NOMO-1 treated with dmso at 0.1 percent for 144 hours (cell line): ENCODE results near the gene EPAS1.

Source experiments
- DNase-seq: peaks from one replicate; lab custom pipeline; 2025; ENCODE audit not compliant: unreplicated experiment; lab: John Stamatoyannopoulos, UW

Gene EPAS1

DNA sequence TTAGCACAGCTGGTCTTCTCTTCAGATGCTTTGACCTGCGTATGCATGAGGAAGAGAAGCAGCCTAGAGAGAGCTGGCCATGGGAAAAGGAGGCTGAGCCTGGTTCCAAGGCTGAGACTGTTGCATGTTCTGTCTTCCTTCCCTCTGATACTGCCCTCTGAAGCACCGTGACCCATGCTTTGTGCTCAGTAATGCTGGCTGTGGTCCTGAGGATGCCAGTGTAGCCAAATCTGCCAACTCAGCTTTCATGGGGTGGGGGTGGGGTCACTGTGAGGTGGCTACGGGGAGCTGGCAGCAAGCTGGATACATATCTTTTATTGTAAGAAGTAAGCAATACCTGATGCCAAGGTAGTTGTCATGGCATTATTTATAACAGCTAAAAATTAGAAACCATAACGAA lies 41.5 kb downstream of the EPAS1 start:
- no peak for DNase-seq

DNA sequence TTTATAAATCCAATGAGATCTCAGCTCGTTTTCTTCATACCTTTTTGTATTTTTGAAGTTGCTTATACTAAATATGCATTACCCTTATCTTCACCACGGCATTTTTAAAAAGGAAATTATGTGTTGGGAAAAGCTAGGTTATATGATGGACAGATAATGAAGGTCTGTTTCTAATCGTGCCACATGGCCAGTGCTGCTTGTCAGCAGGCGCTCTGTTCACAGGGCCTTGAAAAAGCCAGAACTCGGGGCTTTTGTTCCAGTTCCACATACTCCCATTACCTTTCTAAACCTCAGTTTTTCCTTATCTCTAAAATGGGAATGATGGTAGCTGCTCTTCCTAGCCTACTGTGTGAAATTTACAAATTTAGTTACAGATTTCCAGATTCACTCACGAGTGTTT lies 42.0 kb downstream of the EPAS1 start:
- DNase-seq, result no peak

DNA sequence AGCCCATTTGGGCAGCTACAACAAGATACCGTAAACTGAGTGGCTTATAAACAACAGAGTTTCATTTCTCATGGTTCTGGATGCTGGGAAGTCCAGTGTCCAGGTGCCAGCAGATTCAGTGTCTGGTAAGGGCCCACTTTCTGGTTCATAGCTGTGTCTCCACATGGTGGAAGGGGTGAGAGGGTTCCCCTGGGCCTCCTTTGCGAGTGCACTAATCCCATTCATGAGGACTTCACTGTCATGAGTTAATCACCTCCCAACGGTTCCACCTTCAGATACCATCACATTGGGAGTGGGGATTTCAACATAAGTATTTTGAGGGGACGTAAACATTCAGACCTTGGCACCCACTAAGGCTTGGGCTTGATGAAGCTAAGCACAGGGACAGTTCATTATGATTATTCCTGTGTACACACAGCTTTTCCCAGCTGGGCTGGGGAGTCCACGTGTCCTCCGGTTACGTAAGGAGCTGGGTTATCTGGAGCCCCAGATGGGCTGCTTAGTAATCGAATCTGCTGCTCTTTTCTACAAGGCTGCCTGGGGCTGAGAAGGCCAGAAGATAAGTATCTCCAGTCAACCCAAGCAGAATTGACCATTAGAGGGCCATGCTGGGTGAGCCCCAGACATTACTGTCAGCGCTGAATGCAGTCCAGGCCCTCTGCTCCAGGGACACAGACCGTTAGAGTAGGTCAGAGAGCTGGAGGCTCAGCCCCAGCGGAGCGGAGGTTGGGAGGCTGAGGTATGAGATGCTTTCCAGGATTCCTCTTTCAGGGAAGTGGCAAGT lies 42.7 kb downstream of the EPAS1 start:
- no peak for DNase-seq

DNA sequence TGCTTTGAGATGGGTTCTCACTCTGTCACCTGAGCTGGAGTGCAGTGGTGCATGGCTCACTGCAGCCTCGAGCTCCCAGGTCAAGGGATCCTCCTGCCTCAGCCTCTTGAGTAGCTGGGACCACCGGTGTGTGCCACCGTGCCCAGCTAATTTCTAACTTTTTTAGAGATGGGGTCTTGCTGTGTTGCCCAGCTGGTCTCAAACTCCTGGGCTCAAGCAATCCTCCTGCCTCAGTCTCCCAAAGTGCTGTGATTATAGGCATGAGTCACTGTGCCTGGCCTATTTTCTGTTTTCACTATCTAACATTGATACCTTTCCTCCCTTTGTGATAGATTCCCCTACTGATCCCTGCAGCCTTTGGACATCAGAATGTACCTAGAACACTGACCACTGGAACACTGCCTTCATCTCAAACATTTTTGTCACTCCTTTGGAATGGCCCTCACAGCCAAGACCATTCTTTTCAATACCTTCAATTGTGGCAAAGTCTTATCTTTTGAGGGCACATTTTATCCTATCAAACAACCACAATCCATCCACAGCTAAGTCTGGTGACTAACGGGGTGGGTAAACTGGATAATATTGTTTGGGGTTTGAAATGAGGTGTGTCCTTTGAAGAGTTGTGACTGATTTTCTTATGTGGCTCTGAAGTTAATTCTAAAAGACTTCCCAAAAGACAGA lies 43.7 kb downstream of the EPAS1 start:
- DNase-seq, result no peak

DNA sequence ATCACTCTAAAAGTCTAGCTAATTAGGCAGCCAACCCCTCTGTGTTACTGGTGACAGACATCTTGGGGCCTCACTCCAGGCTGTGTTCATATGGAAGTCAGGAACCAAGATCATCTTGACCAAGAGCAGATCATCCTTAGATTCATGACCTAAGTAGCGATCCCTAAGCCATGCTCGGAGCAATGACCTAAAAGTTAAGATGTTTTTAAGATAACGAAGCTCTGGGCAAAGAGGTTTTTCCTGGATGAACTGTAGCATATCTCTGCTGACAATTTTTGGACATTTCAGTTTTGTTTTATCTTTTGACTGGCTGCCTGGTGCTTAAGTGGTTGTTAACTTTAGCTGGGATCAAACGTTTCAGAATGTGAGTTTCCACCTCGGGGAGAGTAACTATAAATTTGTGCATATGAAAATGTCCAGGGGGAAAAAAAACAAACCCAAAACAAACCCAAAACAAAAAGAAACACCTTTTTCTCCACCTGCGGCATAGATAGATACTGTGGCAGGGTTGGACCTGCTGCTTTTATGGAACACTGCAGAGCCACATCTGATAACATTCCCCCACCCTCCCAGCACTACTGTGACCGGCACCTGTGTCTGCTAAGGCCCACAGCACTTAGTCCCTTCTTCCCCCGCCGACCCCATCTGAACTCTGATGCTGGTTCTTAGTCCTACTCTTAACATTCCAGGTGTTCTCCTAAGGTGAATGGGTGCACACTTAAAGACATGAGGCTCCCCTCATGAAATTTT lies 45.5 kb downstream of the EPAS1 start:
- DNase-seq, result no peak

DNA sequence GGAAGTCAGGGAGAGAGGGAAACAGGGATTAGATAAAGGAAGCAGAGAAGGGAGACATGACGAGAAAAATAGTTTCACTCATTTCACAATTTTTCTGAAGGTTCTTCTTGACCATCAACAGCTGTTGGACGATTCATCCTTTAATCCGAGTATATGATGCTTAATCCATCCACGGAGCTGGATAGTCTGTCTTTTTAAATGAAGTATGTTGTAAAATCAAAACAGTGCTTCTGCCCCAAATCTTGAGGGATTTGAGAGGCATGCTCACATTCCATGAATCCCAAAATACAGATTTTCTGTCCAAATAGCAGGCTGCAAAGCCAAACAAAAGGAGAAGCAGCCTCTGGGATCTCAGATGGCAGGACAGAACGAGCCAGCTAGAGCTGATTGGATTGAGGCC lies 47.5 kb downstream of the EPAS1 start:
- DNase-seq, result no peak

DNA sequence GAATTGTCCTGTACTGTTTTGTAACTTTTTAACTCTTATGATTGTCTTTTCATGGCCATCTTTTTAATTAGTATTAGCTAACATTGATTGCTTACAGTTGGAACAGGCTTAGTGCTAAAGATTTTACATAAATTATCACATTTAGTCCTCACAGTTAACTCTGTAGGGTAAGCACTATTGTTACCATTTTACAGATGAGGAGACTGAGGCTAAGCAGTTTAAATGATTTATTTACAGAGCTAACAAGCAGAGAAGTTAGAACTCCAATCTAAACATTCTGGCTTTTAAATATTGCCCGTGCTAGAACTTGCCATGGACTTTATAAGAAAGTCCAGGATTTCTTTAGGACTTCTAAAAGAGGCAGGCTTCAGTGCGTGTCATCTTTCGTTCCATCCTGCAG lies 48.6 kb downstream of the EPAS1 start:
- DNase-seq, result no peak

DNA sequence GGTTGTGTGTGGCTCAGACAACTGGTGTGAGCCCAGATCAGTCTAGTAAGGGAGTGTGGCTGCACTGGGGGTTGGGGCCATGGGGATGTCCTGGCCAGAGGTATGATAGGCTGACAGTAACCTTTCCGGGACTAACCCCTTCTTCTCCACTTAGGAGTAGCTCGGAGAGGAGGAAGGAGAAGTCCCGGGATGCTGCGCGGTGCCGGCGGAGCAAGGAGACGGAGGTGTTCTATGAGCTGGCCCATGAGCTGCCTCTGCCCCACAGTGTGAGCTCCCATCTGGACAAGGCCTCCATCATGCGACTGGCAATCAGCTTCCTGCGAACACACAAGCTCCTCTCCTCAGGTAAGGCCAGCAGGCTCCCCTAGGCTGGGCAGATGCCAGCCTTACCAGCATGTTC lies 49.5 kb downstream of the EPAS1 start:
- DNase-seq, result no peak

DNA sequence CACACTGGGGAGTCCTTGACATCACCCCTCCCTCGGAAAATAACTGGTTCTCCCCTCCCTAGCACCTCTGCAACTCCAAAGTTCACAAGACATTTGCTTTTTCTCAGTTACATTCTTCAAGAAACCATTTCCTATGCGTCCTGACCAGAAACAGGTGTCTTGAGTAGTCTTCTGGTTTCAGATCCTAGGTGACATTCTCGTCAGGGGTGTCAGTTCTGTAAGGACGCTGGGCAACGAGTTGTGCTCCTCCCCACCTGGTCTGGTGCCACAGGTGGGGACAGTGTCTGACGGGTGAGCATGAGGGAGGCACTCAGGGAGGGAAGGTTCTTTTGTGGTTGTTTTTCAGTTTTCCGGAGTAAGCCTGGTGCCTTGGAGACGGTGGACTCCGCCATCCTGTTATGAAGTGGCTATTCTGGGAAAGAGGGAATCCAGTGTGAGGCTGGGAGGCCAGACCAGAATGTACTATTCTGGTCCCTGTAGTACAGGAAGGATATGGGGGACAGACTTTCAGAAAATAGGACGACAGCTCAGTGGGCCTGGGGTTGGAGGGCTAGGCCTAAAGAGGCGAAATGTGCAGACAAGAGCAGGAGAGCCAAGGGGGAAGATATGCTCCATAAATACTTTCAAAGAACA lies 50.6 kb downstream of the EPAS1 start:
- no peak for DNase-seq

DNA sequence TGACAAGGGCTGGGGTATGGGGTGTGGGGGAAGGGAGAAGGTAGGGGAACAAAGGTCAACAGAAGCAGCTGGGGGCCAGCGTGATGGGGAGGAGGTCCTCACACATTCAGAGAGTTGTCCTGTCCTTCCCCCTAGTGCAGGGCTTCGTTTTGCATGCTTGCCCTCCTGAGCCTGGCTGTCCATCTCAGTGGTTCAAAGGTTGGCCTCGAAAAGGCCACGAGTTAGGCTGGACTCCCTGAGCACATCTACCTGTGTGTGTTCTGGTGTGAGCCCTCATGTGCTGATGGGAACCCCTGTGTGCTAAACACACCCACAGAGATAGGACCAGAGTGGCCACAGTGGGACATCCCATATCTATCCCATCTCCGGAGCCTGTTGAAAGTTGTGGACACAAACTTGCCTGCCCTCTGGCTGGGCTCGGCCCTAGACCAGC lies 51.9 kb downstream of the EPAS1 start:
- DNase-seq, result no peak

DNA sequence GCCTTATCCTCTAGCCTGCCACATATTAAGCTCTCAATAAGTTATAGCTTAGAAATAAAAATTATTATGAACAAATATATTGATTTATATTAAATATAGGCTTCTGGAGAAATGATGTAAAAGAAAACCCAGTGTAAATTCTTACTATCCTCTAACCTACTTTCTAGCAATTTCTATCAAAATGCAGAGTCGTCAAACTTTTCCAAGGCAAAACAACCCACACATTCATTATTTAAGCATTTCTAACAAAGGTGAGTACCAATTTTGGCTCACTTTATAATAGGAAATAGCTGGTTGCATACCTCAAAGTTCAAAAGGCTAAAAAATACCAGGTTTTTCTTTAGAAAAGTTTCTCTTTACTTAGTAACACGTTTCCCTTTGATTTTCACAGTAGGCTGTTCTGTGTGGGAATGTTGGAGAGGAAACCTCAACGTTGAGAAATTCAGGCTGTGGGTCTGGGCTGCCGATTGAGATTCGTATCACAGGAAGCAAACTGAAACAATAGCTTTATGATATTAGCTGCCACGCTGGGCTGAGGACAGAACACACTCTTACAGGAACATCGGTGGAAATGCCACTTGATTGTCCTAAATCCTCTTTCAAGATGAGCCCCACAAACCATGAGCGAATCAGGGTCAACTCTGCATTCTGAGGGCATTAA lies 53.0 kb downstream of the EPAS1 start:
- no peak for DNase-seq

DNA sequence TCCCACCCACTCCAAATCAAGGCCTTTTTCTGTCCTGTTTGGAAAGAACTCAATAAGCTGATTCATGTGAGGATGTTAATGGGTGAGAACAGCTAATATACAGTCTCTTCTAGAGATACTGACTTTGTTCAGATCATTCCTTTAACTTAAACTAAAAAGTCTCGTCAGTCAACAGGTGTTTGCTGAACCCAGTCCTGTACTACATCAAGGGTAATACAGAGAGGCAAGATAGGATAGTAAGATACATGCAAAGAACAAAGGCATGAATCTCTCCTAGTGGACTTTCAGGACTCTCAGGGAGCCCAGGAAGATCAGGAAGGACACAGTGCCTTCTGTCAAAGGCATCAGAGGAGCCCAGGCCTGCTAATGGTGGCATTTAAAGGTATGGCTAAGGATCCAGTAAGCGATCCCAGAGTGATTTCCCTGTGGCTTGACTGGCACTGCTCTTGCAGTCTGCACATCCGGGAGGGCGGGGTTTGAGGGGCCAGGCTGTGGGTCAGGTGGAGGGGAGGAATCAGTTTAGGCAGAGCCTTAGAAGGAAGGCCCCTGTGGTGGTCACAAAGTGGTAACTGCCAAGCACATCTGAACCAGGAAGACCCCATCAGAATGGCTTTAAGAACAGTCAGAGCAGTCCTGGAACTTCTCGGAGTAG lies 54.0 kb downstream of the EPAS1 start:
- no peak for DNase-seq

DNA sequence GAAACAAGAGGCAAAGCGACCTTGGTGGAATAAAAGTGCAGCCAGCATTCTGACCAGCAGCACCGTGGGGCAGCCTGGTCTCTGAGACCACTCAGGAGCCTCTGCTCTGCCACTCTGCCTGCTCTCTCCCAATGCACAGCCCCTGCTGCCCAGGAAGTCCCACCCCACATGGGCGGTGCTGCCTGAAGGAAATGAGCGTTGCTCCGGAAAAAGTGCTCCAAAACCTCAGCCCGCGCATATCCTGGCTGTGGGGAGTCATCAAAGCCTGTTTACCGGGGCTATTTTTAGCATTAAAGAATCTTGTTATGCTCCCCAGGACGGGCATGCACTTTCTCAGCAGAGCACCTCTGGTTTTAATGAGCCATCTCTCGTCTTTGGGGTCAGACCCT lies 54.5 kb downstream of the EPAS1 start:
- no peak for DNase-seq

DNA sequence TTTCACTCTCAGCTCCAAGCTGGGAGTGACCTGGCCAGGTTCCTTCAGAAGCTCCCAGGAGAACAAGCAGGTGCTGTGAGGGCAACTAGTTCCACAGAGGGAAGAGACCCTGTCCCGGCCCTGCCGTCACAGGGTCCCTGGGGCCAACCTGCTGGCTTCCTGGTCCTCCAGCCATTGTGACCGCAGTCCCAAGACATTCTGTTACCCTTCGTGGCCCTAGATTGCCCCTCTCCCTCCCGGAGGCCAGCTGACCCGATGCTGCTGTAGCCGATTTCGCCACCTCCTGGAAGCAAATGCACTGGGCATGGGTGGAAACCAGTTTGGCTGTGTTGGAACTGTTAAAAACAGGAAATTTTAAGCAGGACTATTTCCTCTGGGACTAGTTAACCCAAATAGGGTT lies 55.4 kb downstream of the EPAS1 start:
- no peak for DNase-seq

DNA sequence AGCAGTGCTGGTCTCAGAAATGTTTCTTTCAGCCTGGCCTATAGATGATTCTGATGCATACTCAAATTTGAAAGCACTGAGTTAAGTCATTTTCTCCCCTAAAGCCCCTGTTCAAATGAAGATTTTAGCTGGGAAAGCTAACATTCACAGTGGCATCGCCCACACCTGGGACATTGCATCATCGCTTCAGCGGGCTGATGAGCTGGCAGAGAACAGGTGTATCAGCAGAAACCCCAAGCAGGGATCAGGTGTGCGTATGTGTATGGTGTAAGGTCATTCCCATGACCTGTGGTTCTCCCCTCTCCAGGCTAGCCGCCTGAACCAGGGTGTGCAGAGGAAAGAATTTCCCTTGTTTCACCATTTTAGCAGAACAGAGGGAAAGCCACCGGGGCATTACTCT lies 56.3 kb downstream of the EPAS1 start:
- DNase-seq, result no peak

DNA sequence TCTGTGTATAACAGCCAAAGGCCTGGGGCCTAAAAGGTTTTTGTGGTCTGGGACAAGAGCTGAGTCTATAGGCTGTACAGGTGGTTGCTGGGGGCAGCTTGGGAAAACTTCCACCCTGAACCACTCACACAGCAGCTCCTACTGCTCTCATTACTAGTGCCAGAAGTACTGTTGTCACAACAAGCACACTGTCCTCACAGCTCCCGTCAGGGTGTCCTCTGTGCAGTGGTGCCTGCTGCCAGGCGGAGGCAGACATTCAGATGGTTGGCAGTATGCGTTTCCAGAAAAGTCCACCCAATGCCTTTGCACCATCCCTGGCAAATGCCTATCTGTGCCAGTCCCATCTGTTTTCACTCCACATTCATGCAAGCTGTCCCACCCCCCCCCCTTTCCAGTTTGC lies 58.5 kb downstream of the EPAS1 start:
- DNase-seq, result no peak

DNA sequence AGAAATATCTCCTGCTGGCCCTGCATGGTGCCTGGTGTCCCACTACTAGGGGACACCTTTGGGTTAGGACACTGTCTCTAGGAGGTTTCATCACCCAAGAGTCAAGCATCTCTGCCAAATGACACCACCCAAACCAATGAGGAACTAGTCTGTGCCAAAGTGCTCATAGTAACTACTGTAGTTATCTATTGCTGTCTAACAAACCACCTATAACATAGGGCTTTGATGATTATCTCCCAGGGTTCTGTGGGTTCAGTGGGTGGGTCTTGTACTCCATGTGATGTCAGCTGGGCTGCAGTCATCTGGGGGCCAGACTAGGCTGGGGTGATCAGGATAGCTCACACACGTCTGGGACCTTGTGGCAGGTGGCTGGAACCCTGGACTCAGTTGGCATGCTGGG lies 59.8 kb downstream of the EPAS1 start:
- DNase-seq, result no peak

DNA sequence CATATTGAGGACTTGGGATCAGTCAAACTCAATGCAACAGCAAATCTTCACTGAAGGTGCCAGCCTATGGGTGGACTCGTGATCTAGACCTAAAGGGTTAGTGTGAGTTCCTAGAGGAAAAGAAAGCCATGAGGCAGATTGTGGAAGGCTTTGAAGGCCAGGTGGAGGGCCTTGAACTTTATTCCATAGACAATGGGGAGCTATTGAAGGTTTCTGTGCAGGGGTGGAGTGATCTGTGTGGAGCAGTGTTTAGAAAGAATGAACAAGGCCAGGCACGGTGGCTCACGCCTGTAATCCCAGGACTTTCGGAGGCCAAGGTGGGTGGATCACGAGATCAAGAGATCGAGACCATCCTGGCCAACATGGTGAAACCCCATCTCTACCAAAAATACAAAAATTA lies 61.5 kb downstream of the EPAS1 start:
- DNase-seq, result no peak

DNA sequence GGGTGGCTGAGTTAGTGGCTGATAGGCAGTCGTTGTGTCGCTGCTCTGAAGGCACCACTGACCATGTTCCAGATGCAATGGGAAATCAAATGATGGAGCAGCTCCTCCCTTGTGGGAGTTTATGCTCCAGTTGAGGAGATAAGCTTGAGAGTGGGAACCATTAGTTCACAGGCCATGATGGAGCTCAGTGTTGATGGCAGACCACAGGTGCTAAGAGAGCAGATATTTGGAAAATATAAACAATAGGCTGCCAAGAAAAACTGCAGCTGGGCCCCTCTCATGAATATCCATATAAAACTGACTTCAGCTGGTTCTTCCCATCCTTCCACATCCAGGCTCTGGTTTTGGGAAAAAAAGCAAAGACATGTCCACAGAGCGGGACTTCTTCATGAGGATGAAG lies 63.1 kb downstream of the EPAS1 start:
- no peak for DNase-seq

DNA sequence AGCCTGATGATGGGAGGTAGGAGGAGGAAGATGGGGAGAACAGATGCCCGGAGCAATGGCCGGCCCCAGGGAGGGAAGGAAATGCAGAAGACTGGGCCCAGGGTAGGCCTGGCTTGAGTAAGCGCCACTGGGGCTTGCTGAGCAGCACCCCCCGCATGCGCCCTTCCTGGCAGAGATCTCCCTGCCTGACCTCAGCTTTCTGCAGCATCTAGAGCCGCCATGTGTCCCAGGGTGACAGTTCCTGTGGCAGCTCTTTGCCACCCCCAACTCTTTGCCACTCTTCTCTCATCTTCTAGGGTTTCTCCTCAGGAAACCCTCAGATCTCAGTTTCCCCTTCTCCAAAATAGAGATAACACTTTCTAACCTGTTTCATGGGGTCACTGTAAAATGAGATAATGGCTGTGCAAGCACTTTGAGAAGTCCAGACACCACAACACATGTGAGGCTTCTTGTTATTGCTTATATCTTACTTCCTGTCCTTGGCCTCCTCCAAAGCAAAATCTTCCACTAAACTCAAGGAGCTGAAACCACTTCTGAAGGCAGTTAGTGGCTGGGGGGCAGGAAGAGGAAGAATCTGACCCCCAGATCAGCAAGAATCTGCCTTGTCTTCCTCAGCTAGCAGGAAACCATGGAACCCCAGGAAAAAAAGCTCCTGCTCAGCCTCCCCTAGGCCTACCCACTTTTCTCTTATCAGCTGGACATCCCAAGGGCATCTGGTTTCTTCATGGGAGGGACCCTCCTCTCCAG lies 64.9 kb downstream of the EPAS1 start:
- no peak for DNase-seq
